ENCODE measurements around the gene SLC22A7. TPM values are rescaled to one million over a fixed set of nuclear protein-coding genes. Genes with fewer than 3 reads are reported as not detected.

The SLC22A7 gene
- total and polyA plus RNA-seq, 2 of the 8 experiments (the other 6 are each of a cell fraction or from before 2014, with no cell fraction given), result not detected

DNA sequence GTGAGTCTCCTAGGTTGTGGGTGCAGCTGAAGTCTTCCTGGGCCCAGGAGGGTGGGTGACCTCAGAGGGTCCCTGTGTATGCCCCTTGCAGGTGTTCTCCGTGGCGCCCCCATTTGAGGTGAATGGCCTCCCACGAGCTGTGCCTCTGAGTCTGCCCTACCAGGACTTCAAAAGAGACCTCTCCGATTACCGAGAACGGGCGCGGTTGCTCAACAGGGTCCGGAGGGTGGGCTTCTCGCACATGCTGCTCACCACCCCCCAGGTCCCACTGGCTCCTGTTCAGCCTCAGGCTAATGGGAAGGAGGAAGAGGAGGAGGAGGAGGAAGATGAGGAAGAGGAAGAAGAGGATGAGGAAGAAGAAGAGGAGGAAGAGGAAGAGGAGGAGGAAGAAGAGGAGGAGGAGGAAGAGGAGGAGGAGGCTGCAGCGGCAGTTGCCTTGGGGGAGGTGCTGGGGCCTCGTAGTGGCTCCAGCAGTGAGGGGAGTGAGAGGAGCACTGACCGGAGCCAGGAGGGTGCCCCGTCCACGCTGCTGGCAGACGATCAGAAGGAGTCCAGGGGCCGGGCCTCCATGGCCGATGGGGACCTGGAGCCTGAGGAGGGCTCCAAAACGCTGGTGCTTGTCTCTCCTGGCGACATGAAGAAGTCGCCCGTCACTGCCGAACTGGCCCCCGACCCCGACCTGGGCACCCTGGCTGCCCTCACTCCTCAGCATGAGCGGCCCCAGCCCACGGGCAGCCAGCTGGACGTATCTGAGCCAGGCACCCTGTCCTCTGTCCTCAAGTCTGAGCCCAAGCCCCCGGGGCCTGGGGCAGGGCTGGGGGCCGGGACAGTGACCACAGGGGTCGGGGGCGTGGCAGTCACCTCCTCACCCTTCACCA is 15.2 kb upstream of the SLC22A7 start:
- no peak overlapping the region for H3K18ac ChIP-seq (ENCODE audit: extremely low read depth, low read length)
- no peak overlapping the region for H2AK5ac ChIP-seq (ENCODE audit: low read depth, low read length)
- H2AFZ ChIP-seq (ENCODE audit: low read length), result no peak overlapping the region
- H3K79me2 ChIP-seq (ENCODE audit: control insufficient read depth in 1 of 2, insufficient read depth in 2 of 2, low read length in 2 of 2), result no peaks in the 10 kb centered on the region
- no peak overlapping the region for H2BK12ac ChIP-seq (ENCODE audit: low read depth, low read length)
- FAIRE-seq (no peak), DNase-seq (ENCODE audit: low read depth in 1 of 2, low spot score in 2 of 2) (no peak)
- 88% methylated on average over 28 of the region's 32 CpGs; no CpG with 5 or more reads in 1 of the 2 experiments for WGBS, 2 experiments (ENCODE audit: extremely low coverage in 1 of 2, insufficient coverage in 1 of 2, insufficient read length in 1 of 2, insufficient replicate concordance in 2 of 2, low coverage in 1 of 2, low lambda C conversion rate in 2 of 2, missing lambda C conversion rate in 1 of 2)
- no peaks in the 10 kb centered on the region for H3K9me3 ChIP-seq (ENCODE audit: insufficient read depth in 2 of 2, low read depth in 1 of 2, low read length in 1 of 2)
- no peaks in the 10 kb centered on the region for H3K36me3 ChIP-seq (ENCODE audit: control insufficient read depth in 2 of 4, insufficient read depth in 4 of 4, low read length in 3 of 4)
- no peak overlapping the region for H3K56ac ChIP-seq (replicated peaks; ENCODE audit: insufficient read length, low read depth, low read length)
- H4K8ac ChIP-seq (ENCODE audit: extremely low read depth, insufficient read depth, low read length), result no peak overlapping the region
- H2BK20ac ChIP-seq (ENCODE audit: low read length), result no peak overlapping the region
- POLR2A ChIA-PET (ENCODE audit: partially characterized antibody), result interaction anchor here (0.9 to 1.9 kb wide), 2 partner anchors 11 to 14 kb away, joined by 5 read pairs; no protein-coding TSS in a partner anchor
- H3K4me3 ChIP-seq (ENCODE audit: extremely low read depth in 1 of 4, insufficient read depth in 2 of 4, low read depth in 3 of 4, low read length in 4 of 4), result no peak overlapping the region
- H3K27ac ChIP-seq (ENCODE audit: low read depth, low read length), result no peak overlapping the region
- no peaks in the 10 kb centered on the region for H3K79me1 ChIP-seq (ENCODE audit: low read depth, low read length)
- CTCF ChIA-PET (ENCODE audit: partially characterized antibody), result interaction anchor here (0.7 to 3.9 kb wide), 2 partner anchors 19 to 24 kb away, joined by 3 to 20 read pairs; no protein-coding TSS in a partner anchor
- H3K23me2 ChIP-seq (ENCODE audit: low read depth, low read length), result no peaks in the 10 kb centered on the region; the same call in 1 of the 2 replicates
- no peak overlapping the region for H3K23ac ChIP-seq (ENCODE audit: insufficient read length)
- no peak overlapping the region for H2BK120ac ChIP-seq (replicated peaks; ENCODE audit: low read depth, low read length)
- H3K27me3 ChIP-seq (replicated peaks in 1 of 4; ENCODE audit: control insufficient read depth in 3 of 4, extremely low read depth in 1 of 4, insufficient read depth in 3 of 4, low read length in 3 of 4), result peaks cover 0 to 28% (median 19%) of the 10 kb centered on the region in 4 experiments; a peak in 5 of 7 replicates
- H4K20me1 ChIP-seq (replicated peaks in 1 of 2; ENCODE audit: control insufficient read depth in 1 of 2, insufficient read depth in 2 of 2, low read length in 2 of 2), result no peaks in the 10 kb centered on the region
- no peak overlapping the region for H3K14ac ChIP-seq (ENCODE audit: insufficient read length)
- H4K5ac ChIP-seq (ENCODE audit: insufficient read length, low read depth, low read length), result no peak overlapping the region
- no peak overlapping the region for H2BK5ac ChIP-seq (ENCODE audit: low read depth, low read length)
- H3K9ac ChIP-seq (replicated peaks in 1 of 4; ENCODE audit: extremely low read depth in 1 of 4, low read depth in 3 of 4, low read length in 3 of 4), result no peak overlapping the region
- no peak overlapping the region for H3K4me2 ChIP-seq (ENCODE audit: insufficient read depth in 1 of 2, low read depth in 2 of 2, low read length in 2 of 2)
- H3K4ac ChIP-seq (replicated peaks; ENCODE audit: insufficient read length, low read depth, low read length), result no peak overlapping the region
- H2BK15ac ChIP-seq (ENCODE audit: low read length), result no peak overlapping the region
- peaks cover 4 to 25% (median 15%) of the 10 kb centered on the region in 4 experiments for H3K4me1 ChIP-seq (replicated peaks in 1 of 4; ENCODE audit: control insufficient read depth in 3 of 4, insufficient read depth in 4 of 4, low read length in 3 of 4)
- H4K91ac ChIP-seq (replicated peaks; ENCODE audit: insufficient read length, low read length), result no peak overlapping the region
- TF ChIP-seq, protein P1, sequence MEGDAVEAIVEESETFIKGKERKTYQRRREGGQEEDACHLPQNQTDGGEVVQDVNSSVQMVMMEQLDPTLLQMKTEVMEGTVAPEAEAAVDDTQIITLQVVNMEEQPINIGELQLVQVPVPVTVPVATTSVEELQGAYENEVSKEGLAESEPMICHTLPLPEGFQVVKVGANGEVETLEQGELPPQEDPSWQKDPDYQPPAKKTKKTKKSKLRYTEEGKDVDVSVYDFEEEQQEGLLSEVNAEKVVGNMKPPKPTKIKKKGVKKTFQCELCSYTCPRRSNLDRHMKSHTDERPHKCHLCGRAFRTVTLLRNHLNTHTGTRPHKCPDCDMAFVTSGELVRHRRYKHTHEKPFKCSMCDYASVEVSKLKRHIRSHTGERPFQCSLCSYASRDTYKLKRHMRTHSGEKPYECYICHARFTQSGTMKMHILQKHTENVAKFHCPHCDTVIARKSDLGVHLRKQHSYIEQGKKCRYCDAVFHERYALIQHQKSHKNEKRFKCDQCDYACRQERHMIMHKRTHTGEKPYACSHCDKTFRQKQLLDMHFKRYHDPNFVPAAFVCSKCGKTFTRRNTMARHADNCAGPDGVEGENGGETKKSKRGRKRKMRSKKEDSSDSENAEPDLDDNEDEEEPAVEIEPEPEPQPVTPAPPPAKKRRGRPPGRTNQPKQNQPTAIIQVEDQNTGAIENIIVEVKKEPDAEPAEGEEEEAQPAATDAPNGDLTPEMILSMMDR (IDR thresholded peaks at IDR 0.05; ENCODE audit: control extremely low read depth in 1 of 3, insufficient read depth in 1 of 3, low read depth in 1 of 3, low read length in 3 of 3), result no peak
- TF ChIP-seq SIN3A (conservative IDR thresholded peaks at IDR 0.05 in 1 of 2, IDR thresholded peaks at IDR 0.05 in 1 of 2; ENCODE audit: low read depth in 1 of 2, low read length in 2 of 2) (no peak), SUZ12 (IDR thresholded peaks at IDR 0.05; ENCODE audit: low read length) (no peak), RNF2 (IDR thresholded peaks at IDR 0.05; ENCODE audit: borderline replicate concordance, low read depth, low read length, missing control alignments, poor library complexity, severe bottlenecking) (no peak), CHD1 (IDR thresholded peaks at IDR 0.05; ENCODE audit: low read depth, low read length) (no peak), SRF (IDR thresholded peaks at IDR 0.05; ENCODE audit: low read depth, low read length) (no peak)
- TF ChIP-seq, protein P2, sequence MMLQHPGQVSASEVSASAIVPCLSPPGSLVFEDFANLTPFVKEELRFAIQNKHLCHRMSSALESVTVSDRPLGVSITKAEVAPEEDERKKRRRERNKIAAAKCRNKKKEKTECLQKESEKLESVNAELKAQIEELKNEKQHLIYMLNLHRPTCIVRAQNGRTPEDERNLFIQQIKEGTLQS (IDR thresholded peaks at IDR 0.05; ENCODE audit: insufficient read depth, low read depth, low read length), result no peak
